NT2/D1 (cell line): ENCODE measurements around the gene BMPR1B.

ENCODE experiments used
- SUZ12 ChIP-seq: IDR thresholded peaks from 2 replicates; pipeline ENCODE4 v1.6.1; 2011; ENCODE audit not compliant: insufficient read length, insufficient read depth; ENCODE audit errors: extremely low read depth
- YY1 ChIP-seq: IDR thresholded peaks from 2 replicates; pipeline ENCODE4 v1.6.1; 2011; ENCODE audit not compliant: insufficient read length, insufficient read depth
- ZNF274 ChIP-seq: IDR thresholded peaks from 2 replicates; pipeline ENCODE4 v1.6.1; 2011; ENCODE audit warnings: mild to moderate bottlenecking, low read depth, low read length

DNA sequence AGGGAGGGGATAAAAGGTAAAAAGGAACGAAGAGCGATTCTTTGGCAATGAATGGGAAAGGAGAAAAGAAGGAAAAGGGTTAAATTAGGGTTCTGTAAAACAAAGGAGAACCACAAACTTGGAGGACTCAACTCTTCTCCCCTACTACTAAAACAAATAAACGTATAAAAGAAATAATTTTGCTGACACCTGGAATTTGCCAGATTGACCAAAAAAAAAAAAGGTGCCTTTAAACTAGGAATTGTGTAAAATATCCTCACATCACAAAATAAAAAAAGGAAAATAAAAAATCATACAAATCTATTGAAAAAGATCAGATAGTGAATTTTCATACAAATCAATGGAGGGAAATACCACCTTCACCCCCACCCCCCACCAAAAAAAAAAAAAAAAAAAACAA, 129.3 kb downstream of the BMPR1B start:
- no peak for TF ChIP-seq YY1
- no peak for TF ChIP-seq SUZ12
- TF ChIP-seq ZNF274 = no peak
